ENCODE results near the gene ANO2.
A peak's percentile ranks its signal among the peaks of the same experiment; 100 is the strongest.
"Not testable (repeated sequence)": the region's sequence is repeated elsewhere in the genome, so short reads cannot be mapped to it uniquely, and the experiment has no call there.

Gene ANO2

DNA sequence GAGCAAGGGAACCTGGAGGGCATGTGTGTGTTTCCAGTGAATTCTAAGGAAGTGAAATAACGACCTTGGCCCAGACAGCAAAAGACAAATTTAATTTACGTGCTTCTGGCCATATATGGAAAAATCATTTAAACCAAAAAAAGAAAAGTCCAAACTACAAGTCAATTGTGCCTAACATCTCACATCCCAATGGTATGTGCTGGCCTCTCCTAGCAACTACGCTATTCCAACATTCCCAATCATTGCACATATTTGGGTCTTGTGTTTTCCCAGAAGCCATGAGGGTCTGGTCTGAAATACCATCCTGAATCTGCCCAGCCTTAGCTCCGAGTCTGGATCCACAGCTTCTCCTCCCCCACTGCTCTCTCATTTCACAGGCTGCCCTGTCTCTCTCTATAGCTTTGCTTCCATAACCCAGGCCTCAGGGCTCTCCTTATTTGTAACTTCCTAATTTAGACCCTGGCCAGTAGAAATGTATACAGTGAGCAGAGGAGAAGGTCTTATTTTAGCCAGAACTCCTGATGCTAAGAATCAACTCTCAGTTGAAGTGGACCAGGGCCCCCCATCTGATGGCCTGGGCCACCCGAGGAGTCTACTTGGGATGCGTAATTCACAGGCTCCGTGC, 224.6 kb downstream of the ANO2 start:
- DNase-seq (ENCODE audit: low spot score): no peak

DNA sequence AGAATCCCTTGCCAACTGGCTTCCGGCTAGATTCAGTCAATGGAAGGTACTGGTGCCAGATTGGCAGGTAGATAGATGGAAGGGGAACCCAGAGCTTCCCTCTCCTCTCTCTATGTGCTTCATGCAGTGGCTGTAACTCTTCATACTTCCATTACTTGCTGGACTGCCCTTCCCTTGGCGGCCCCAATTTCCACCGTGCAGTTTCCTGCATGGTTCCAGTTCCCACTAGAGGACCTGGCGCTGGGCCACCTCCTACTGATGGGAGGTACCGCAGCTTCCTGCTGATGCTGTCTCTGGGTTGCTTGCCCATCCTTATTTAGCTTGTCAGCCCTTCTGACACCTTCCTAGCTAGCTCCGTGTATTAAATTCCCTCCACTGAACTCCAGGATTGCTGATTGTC, 226.4 kb downstream of the ANO2 start:
- DNase-seq (ENCODE audit: low spot score): no peak

- DNase-seq (ENCODE audit: low spot score): no peak
These were observed 227.0 kb downstream of the ANO2 start for GRCh38 chr12:5718073-5718472.

DNA sequence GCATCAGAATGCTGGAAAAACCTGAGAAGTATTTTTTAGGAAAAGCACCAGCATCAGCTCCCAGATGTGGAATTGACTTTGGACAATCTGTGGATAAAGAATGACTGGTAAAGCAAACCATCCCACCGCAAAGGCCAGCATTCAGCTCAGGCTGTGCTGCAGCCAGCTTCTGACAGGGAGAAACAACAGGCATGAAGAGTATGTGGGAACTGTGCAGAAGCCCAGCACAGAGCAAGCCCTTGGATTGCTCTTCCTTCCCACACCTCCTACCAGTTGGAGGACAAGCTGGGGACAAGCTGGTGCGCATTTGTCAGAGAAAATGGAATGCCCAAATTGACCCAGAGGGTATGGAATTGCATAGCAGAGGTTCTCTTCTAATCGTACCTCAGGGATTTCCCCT, 228.1 kb downstream of the ANO2 start:
- no peak for DNase-seq (ENCODE audit: low spot score)

GRCh38 chr12:5716201-5716600, 228.9 kb downstream of the ANO2 start:
- peak; percentile 62 for DNase-seq (ENCODE audit: low spot score)

GRCh38 chr12:5715021-5715420, 230.0 kb downstream of the ANO2 start:
- no peak for DNase-seq (ENCODE audit: low spot score)

DNA sequence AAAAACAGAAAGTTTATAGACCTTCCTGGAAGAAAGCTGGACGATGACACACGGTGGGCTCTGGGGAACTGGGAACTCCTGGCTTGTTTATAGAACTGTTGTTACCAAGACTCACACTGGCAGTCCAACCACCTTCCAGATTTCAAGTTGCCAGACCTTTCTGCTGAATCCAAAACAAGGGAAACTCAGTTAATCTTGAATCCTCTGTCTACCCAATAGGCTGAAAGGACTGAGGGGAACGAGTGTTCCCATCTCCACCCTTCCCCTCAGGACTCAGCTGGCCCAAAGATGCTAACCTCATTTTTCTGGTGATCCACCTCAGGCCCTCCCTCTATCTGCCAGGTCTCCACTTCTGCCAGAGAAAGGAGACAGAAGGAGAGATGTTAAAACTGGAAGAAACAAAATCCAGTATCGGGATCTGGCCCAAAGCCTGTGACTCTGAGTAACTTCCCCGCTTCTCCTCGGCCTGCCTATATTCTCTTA, 231.4 kb downstream of the ANO2 start:
- no peak for DNase-seq (ENCODE audit: low spot score)

- DNase-seq (ENCODE audit: low spot score): peak; percentile 18
These were observed 234.7 kb downstream of the ANO2 start for GRCh38 chr12:5710260-5710878.

- DNase-seq (ENCODE audit: low spot score): no peak
These were observed 236.7 kb downstream of the ANO2 start for GRCh38 chr12:5708371-5708770.

DNA sequence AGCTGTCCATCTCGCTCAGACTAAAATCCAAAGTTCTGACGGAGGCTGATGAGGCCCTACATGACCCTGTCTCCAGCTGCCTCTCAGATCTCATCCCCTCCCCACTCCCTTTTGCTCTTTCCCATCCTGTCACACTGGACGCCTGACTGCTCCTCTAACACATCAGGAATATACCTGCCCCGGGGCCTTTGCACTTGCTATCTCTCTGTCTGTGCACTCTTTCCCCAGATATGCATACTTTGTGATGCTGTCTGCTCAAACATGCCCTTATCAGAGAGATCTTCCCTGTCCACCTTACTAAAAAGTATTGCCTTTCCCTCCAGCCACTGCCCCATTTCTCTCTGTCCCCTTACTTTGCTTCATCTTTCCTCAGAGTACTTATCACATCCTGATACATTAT, 238.8 kb downstream of the ANO2 start:
- DNase-seq (ENCODE audit: low spot score): no peak

DNA sequence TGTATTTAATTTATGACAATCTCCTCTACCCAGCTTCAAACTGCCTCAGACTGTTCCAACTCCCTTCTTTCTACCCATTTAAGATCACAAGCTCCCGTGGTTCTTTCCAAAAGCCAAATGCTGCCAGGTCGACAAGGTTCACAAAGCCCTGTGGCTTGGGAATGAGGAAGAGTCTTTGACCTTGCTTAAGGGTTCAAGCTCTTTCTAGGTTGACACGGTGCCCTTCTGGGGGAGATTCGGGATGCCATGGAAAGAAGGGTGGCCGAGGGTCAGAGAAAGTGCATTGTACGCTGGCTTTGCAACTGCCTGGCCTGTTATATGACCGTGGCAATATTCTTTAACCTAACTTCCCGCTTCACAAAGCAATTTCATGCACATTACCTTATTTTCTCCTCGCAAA, 239.3 kb downstream of the ANO2 start:
- DNase-seq (ENCODE audit: low spot score): no peak

- DNase-seq (ENCODE audit: low spot score): no peak
These were observed 250.2 kb downstream of the ANO2 start for GRCh38 chr12:5694759-5695409.

DNA sequence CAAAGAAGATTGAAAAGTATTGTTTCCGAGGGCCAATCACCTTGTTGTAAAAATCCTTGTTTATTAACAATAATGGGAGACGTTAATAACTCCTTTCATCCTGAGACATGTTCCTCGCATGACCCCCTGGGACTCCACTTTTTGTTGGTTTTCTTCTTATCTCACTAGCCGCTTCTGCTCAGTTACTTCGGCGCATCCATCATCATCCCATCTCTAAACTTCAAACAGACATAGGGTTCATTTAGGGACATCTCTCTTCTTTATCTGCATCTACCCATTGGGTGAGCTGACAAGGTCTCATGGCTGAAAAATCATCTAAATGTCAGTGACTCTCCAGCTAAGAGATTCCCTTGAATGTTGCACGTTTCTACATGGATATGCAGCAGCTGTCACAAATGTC, 252.2 kb downstream of the ANO2 start:
- no peak for DNase-seq (ENCODE audit: low spot score)

DNA sequence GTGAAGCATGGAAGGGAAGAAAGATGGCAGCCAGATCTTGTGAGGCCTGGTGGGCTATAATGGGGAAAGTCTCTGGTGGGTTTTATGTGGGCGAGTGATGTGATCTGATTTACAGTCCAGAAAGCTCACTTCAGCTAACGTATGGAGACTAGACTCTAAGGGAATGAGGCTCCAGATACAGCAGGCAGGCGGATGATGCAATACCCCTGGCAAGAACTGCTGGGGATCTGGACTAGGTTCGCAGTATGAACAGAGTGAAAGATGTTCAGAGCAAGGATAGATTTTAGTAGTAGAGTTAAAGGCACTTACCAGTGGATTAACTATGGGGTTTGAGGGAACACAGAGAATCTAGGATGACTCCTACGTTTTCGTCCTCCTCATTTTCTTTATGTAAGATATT, 253.1 kb downstream of the ANO2 start:
- DNase-seq (ENCODE audit: low spot score): no peak

DNA sequence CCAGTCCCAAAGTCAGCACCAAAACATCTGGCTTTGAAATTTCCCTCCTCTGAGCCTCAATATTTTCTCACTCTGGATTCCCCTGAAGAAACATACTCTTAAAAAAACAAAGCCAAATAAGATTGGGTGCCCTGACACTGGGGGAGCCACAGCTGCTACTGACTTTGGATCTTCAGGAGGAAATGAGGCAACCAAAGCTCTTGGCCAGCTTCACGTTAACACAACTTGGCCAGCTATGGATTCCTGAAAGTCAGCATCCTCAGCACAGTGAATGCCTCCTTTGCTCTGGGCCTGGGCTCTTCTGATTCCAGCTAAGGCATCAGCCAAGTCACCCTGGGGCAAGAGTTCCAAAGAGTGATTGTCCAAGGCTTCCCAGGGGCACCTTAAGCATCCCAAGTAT, 254.8 kb downstream of the ANO2 start:
- DNase-seq (ENCODE audit: low spot score): no peak

- DNase-seq (ENCODE audit: low spot score): no peak
These were observed 255.3 kb downstream of the ANO2 start for GRCh38 chr12:5689773-5690172.

DNA sequence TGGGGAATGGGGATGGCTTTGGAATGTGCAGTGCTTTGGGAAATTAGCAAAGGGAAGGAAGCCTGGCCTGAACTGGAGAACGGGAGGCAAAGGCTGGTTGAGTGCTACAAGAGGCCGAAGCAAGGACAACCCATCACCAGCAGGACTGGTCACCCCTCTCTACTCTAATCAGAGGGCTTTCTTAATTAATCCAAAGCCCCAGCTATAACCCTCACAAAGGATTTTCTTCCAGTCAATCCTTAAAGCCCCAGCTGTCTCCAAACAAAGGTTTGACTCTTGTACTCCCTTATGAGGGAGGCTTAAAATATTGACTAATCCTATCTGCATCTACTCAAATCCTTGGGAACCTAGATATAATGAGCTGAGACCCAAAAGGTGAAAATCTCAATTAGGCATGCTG, 256.8 kb downstream of the ANO2 start:
- no peak for DNase-seq (ENCODE audit: low spot score)

GRCh38 chr12:5685935-5686334, 259.1 kb downstream of the ANO2 start:
- DNase-seq (ENCODE audit: low spot score): no peak

DNA sequence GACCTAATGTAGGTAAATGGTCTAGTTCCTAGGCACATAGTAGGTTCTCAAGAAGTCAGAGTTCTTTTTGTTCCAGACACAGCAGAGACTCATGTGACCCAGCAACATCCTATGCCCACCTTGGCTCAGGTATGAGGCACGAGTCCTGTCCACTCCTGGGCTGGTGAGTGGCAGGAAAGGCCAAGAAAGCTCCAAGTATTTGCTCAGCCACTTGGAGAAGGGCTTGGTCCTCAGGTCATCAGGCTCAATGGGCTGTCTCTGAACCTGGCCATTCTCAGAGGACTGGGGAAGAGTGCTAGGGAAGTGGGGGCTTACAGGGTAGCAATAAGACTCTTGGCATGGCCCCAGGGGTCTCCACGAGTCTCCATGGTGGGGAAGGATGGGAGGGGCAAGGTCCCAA, 260.1 kb downstream of the ANO2 start:
- no peak for DNase-seq (ENCODE audit: low spot score)

- DNase-seq (ENCODE audit: low spot score): no peak
These were observed 262.5 kb downstream of the ANO2 start for GRCh38 chr12:5682581-5682980.

DNA sequence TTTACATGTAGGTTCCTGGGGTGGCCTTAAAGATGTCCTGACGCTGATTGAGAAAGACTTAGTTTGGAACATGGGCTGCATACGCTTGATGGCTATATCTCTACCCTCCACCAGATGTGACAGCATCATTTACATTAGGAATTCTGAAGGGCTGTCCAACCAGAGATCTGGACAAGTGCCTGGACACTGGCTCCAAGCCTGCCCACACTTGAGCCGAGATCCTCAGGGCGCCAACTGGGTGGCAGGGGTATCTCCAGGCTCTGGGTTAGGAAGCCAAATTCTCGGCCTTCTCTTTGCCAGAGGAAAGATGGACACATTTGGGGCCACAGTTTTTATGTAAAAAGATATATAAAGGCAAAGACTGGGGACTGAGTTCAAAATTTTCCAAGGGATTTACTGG, 266.9 kb downstream of the ANO2 start:
- no peak for DNase-seq (ENCODE audit: low spot score)

GRCh38 chr12:5669624-5670023, 275.4 kb downstream of the ANO2 start:
- DNase-seq (ENCODE audit: low spot score): not testable (repeated sequence)

GRCh38 chr12:5665615-5666014, 279.4 kb downstream of the ANO2 start:
- DNase-seq (ENCODE audit: low spot score): peak; percentile 85

GRCh38 chr12:5661811-5662210, 283.2 kb downstream of the ANO2 start:
- DNase-seq (ENCODE audit: low spot score): no peak
